Sciatic nerve (tissue), 2 donors: ENCODE results near the gene SLC9A4. TPM values are rescaled to one million over a fixed set of nuclear protein-coding genes. Genes with fewer than 3 reads are reported as not detected.
"Not testable (repeated sequence)": the region's sequence is repeated elsewhere in the genome, so short reads cannot be mapped to it uniquely, and the experiment has no call there.

ENCODE experiments used
- ATAC-seq: fragments of 200-7000 bp; cut with Tn5 transposase; one replicate; pipeline ENCODE4 v1.9.1; 2020; ENCODE audit warnings: mild to moderate bottlenecking, moderate library complexity
- DNase-seq: peaks from one replicate; pipeline ENCODE4 v3.0.0-alpha.2; 2020; ENCODE audit warnings: low spot score
- intact Hi-C: fragments of 100-400 bp; cut with DNase I; formaldehyde crosslinking; loops from one replicate; pipeline ENCODE4 v1.14.2; 2022
- total RNA-seq: library from RNA; stranded (reverse); fragmentation: NEBNext Ultra II Directional; extraction: Animal tissue kit (Norgen Biotek cat#: 25700); gene quantifications from one replicate; pipeline ENCODE4 v1.2.1, GENCODE V29; 2021
- donor health status: DM: no; HTN: no; CAD: no.
- donor health status: DM: no; HTN: no; CAD: no.

Gene SLC9A4
- total RNA-seq, 1 donor from 2014 or later: not detected

DNA sequence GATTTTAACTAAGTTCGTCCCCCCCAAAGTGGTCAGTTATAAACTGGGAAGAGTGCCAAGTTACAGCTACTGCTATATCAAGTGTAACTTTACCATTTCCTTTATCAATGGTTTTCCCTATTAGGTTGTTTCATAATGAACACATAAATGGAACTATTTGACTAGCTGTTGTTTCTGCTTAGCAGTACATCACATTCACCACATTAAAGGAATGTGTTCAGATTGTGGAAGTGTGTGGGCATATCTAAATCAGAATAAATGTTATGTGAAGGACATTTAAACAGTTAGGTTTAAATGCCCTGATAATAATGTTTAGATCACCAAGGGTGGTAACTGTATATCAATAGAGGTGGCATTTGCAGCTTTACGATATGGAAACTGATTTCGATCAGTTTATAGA lies 45.1 kb downstream of the SLC9A4 start:
- intact Hi-C loops: no loop called here
- DNase-seq (no peak), ATAC-seq (no peak)

DNA sequence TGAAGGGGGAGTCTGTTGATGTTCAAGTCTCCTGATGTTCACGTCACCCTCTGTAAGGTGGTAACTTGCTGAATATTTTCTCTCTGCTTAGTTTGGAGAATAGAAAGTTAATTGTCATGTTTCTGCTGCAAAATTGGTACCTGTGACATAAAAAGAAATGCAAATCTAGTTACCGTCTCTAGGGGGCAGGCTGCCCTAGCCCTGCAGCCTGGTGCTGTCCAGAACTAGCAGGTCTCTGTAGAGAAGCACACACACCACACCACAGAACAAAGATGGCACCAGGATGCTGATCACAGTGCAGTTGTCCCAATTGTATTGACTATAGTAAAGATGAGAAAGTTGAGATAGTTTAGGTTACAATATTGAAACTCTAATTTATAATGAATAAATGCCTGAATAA lies 47.0 kb downstream of the SLC9A4 start:
- ATAC-seq (no peak), DNase-seq (no peak)
- intact Hi-C loops: no loop called here

DNA sequence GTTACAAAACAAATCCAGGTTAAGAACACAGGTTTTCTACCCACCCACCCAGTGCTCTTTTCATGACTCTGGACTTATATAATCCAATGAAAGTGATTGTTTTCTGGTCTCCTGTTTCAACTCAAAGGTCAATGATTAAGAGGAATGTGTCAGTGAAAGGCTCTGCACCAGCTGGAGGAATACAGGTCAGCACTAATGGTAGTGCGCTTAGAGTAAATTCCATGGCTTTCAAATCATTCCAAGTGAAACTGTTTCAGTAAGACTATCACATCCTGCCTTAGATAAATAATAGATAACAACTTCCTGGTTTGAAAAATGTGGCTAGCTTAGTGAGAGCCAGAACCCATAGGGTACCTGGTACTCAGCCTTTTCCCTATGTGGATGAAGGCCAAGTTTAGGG lies 47.8 kb downstream of the SLC9A4 start:
- intact Hi-C loops: no loop called here
- DNase-seq: no peak
- ATAC-seq: no peak

DNA sequence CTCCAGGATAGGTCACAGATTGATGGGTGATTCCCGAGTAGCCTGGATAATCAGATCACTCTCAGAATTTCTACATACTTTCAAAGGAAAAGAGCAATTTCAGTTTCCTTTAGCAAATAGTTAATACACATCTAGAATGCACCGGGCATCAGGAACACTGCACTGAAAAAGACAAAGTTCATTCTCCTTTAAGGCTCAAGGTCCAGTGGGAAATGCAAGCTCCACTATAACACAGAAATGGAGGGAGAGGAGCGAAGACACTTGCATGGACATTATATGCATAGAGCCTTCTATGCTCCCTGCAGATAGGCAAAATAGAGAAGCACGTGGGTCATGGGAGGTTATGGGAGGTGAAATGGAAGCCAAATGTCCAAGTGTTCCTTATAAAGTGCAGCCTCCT lies 49.1 kb downstream of the SLC9A4 start:
- intact Hi-C loops: no loop called here
- ATAC-seq: no peak
- DNase-seq: no peak

DNA sequence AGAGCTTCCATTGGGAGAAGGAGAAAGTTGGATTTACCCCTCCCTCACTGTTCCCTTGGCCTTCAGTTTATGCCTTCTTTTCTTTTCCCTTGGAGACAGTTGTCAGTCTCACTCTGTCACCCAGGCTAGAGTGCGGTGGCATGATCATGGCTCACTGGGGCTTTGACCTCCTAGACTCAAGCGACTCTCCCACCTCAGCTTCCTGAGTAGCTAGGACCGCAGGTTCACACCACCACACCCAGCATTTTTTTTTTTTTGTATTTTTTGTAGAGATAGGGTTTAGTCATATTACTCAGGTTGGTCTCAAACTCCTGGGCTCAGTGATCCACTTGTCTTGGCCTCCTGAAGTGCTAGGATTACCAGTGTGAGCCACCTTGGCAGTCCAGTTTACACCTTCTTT lies 49.9 kb downstream of the SLC9A4 start:
- no peak for DNase-seq
- intact Hi-C loops: no loop called here

DNA sequence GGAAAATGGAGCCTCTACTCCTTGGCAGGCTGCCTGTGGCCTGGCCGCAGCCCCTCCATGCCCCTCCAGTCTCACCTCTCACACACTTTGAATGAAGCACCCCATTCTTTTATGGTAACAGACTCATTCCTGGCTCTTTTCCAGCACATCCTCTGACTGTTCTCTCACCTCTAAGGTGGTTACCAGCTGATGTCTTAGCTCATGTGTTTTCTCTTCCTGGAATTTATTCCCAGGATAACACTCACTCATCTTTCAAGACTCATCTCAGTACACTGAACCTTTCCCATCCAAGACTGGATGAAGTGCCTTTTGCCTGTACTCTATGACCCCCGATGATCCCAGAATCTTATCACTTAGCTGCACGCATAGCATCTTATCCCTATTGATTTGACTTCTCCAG lies 50.6 kb downstream of the SLC9A4 start:
- ATAC-seq: no peak
- no peak for DNase-seq
- intact Hi-C loops: no loop called here

More for the DNA sequence above, 49.9 kb downstream of the SLC9A4 start:
- no peak for ATAC-seq

DNA sequence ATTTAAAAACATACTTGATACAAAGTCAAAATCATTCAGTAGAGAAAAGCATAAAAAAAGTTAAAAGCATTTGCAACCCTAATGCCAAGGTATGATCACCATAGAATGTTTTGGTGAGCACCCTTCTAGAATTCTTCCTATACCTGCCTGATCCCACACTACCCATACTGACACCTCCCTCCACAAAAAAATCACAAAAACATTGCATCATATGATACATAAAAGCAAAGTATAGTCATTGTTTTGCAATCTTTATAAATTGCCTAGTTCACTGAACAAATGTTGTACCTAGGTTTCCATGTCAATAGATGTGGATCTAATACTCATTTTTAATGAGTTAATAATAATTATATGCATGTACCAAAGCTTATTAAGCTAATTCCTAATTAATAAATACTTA lies 54.1 kb downstream of the SLC9A4 start:
- intact Hi-C loops: no loop called here
- no peak for DNase-seq
- no peak for ATAC-seq

DNA sequence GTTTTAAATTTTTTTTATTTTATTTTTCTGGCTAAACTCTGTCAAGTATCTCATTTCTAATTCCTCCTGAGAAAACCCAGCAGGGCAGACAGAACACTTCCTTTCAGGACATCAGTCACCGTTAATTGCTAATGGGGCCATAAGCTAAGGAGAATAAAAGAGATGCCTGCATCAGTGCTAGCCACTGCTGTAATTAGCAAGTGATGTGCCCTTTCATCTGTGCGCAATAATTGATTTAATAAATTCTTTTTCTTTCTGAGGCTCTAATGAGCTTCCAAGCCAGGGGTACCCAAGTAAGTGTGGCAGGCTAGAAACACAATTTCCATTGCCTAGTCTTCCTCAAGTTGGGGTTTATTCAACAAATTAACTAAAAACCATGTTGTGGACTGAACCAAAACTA lies 65.5 kb downstream of the SLC9A4 start:
- ATAC-seq (no peak), DNase-seq (no peak)
- intact Hi-C loops: no loop called here

DNA sequence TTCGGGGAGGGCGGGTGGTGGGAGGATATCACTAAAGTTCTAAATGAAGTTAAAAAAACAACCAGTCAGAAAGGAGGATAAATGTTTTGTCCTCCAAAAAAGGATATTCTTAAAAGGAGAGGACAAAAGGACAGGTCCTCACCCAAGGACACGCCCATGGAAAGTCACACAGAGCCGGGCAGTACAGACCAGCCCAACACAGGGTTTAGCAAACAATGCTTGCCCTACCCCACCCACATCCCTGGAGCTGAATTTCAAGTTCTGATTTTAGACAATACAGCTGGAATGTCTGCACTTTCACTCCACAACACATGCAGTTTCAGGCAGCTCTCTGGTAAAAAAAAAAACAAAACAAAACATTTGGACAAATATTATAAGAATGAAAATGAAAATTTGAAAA lies 67.9 kb downstream of the SLC9A4 start:
- no peak for ATAC-seq
- DNase-seq: no peak
- intact Hi-C loops: no loop called here

DNA sequence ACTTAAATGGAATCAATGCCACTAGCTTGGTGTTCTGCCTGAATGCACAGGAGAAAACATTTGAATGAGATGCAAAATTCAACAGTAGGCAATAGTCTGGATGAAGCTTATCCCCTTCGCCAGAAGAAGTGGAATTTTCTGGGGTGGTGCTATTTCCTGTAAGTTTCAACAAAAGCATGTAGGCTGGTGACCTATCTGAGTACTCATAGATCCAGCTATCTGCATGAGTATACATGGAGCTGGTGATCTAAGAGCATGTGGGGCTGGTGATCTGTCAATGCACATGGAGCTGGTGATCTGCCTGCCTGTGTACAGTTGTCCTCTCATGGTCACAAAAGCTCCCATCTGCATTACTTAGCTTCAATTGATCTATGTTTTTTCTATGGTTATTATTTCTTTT lies 71.2 kb downstream of the SLC9A4 start:
- ATAC-seq: no peak
- intact Hi-C loops: no loop called here
- DNase-seq: no peak

DNA sequence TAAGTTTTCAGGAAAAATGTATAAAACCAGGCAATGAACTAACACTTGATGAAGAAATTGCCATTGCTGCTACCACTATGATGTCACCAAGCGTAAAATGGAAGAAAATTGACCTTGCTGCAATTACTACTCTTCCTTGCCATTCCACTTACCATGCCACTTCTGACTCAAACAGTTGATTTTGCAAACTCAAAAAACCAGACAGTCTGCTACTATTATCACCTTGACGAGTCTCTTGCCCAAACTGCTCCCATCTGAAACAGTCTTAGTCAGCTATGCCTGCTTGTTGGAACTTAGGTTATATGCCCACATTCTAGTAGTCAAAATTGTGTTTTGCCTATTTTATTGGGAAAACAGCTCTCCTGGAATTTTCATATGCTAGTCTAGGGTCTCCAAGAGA lies 74.4 kb downstream of the SLC9A4 start:
- DNase-seq (no peak), ATAC-seq (no peak)
- intact Hi-C loops: no loop called here

DNA sequence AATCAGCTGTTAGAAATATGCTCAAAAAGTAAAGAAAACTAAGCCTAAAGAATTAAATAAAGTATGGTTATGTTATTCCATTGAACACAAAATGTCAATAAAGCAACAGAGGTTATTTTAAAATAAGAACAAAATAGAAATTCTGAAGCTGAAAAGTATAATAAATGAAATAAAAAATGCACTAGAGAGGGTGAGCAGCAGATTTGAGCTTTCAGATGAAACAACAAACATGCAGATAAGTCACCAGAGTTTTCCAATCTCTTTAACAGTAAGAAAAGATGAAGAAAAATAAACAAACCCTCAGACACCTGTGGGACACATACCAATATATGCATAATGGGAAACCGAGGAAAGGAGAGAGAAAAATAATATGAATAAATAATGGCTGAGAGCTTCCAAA lies 76.0 kb downstream of the SLC9A4 start:
- DNase-seq (no peak), ATAC-seq (no peak)
- intact Hi-C loops: no loop called here

DNA sequence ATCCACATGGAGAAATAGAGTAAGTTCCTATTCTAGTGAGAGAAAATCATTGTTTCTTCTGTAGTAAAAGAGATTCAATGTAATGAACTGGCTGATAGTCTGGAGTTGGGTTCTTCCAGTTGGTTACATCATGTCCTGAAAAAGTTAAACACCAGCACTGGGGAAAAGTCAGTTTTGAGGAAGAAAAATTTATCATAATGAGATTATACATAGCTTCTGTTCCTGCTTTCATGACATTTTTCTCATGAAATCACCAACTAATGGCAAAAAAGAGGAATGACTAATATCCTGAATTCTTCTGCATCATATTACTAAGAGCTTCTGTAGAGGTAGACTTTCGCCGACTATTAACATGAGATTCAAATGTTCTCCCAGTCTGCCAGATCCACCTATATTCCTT lies 77.1 kb downstream of the SLC9A4 start:
- no peak for DNase-seq
- ATAC-seq: no peak
- intact Hi-C loops: no loop called here

DNA sequence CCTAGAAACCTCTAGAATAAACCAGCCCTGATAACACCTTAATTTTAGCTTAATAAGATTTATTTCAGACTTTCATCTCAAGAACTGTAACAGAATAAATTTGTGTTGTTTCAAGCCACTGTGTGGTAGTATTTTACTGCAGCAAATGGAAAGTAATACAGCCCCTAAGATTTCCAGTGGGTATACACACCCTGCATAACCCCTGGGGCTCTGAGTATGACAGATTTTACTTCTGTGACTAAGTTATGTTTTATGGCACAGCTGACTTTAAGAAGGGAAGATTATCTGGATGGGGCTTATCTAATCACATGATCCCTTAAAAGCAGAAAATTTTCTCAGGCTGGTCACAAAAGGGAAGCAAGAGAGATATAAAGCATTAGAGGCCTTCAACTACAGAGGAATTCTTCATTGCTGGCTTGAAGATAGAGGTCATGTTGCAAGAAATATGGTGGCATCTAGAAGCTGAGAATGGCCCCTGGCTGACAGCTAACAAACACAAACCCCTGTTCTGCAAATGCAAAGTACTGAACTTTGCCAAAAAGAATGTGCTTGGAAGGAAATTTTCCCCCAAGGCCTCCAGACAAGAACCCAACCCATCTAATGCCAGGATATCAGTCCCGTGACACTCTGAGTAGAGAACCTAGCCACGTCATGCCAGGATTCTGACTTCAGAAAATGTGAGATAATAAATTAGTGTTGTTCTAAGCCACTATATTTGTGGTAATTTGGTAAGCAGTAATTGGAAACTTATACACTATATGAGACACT lies 78.5 kb downstream of the SLC9A4 start:
- intact Hi-C loops: no loop called here
- no peak for ATAC-seq
- DNase-seq: no peak

DNA sequence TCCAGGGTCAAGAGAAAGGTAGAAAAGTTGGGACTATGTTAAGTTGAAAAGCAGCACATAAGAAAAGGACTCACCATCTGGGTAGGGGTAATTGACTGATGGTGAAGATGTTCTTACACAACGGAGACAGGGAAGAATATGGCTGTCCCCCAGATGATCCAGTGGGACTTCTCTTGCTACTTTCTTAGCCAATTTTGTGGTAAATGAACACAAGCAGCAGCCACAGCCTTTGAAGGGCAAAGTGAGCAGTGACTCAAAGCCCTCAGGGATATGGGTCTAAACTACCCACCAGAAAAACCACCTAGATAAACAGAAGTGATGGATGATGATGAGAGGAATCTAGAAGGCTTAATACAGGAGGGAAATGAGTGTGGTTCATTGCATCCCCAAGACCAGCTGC lies 80.6 kb downstream of the SLC9A4 start:
- no peak for ATAC-seq
- intact Hi-C loops: no loop called here
- no peak for DNase-seq

DNA sequence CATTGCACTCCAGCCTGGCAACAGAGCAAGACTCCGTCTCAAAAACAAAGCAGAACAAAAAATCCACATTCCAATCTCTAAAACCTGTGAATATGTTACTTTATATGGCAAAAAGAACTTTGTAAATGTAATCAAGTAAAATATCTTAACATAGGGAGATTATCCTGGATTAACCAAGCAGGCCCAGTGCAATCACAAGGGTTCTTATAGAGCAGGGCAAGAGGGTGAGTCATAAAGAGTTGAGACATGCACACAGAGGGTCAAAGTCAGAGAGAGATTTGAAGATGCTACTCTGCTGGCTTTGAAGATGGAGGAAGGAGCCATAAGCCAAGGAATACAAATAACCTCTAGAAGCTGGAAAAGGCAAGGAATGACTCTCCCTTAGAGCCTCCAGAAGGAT lies 85.4 kb downstream of the SLC9A4 start:
- intact Hi-C loops: no loop called here
- ATAC-seq: no peak

DNA sequence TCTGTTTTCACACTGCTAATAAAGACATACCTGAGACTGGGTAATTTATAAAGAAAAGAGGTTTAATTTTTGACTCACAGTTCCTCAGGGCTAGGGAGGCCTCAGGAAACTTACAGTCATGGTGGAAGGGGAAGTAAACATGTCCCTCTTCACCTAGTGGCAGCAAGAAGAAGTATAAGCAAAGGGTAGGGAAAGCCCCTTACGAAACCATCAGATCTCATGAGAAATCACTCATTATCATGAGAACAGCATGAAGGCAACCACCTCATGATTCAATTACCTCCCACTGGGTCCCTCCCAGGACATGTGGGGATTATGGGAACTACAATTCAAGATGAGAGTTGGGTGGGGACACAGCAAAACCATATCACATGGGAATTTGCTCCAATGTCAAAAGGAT lies 89.5 kb downstream of the SLC9A4 start:
- not testable (repeated sequence) for ATAC-seq

More for the DNA sequence above, 85.4 kb downstream of the SLC9A4 start:
- no peak for DNase-seq

DNA sequence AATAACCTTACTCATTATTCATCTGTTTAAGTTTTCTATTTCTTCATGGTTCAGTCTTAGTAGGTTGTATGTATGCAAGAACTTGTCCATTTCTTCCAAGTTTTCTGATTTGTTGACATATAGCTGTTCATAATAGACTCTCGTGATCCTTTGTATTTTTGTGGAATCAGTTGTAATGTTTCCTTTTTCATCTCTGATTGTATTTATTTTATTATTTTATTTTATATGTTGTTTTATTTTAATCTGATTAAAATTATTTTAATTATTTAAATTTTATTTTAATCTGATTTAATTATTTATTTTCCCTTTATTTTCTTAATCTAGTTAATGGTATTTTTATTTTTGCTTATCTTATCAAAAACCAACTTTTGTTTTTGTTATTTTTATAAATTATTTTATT lies 102.9 kb downstream of the SLC9A4 start:
- intact Hi-C loops: no loop called here
- no peak for ATAC-seq
- DNase-seq: no peak

More for the DNA sequence above, 89.5 kb downstream of the SLC9A4 start:
- DNase-seq, intact Hi-C loops: not testable (repeated sequence)

DNA sequence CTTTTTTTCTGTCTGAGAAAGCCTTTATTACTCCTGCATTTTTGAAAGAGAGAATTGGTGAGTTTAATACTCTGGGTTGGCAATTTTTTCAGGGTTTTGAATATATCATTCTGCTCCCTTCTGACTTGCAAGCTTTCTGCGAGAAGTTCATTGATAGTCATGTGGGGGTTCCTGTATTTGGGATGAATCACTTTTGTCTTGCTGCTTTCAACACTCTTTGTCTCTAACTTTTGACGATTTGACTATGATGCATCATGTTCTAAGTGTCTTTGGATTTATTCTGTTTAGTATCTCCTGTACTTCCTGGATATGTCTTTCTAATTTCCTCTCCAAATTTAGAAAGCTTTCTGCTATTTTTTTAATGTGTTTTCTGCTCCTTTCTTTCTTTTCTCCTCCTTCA lies 105.3 kb downstream of the SLC9A4 start:
- intact Hi-C loops: no loop called here
- DNase-seq (no peak), ATAC-seq (no peak)

DNA sequence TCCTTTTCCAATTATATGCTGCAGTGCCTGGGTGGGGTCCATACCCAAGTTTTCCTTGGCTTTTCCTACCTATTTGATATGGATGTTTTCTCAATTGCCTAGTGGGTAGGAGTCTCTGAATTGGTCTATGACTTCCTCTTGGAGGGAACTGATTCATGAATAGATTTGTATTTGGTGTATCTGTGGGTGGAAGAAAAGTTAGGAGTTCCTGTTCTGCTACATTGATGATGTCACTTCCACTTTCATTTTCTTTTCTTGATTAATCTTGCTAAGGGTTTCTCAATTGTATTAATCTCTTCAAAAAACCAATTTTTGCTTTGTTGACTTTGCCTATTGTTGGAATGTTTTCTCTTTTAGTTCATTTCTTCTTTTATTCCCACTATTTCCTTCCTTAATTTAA lies 108.9 kb downstream of the SLC9A4 start:
- intact Hi-C loops: no loop called here
- ATAC-seq: no peak
- no peak for DNase-seq

DNA sequence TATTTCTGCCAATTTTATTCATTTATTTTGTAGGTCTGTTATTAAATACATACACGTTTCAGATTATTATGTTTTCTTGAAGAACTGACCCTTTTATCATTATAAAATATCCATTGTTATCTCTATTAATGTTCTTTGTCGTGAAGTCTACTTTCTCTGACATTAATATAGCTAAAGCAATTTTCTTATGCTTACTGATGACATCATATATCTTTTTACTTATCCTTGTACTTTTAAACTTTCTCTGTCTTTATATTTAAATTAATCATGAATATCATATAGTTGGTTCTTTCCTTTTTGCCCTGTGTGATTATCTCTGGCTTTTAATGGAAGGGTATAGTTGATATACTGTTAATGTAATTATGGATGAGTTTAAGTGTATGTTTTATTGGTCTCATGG lies 109.8 kb downstream of the SLC9A4 start:
- ATAC-seq: no peak
- intact Hi-C loops: no loop called here
- DNase-seq: no peak
